ENCODE measurements around the gene CHAT. TPM values are rescaled to one million over a fixed set of nuclear protein-coding genes. Genes with fewer than 3 reads are reported as not detected.

CHAT gene
- polyA plus RNA-seq, 4 donors = not detected

- DNase-seq (ENCODE audit: low read depth in 4 of 4, low spot score in 3 of 4) = no peak
Observed at GRCh38 chr10:49611816-49612512, 1.9 kb upstream of the CHAT start.

GRCh38 chr10:49612513-49613164 lies 1.2 kb upstream of the CHAT start:
- no peak for DNase-seq (ENCODE audit: low read depth in 4 of 4, low spot score in 3 of 4)

- no peak for DNase-seq (ENCODE audit: low read depth in 4 of 4, low spot score in 3 of 4)
Observed at GRCh38 chr10:49613165-49613881, 514 bp upstream of the CHAT start.

GRCh38 chr10:49614242-49615198 lies 683 bp downstream of the CHAT start:
- DNase-seq (ENCODE audit: low read depth in 4 of 4, low spot score in 3 of 4) = no peak

GRCh38 chr10:49615213-49615612 lies 1.4 kb downstream of the CHAT start:
- no peak for DNase-seq (ENCODE audit: low read depth in 4 of 4, low spot score in 3 of 4)

- no peak for DNase-seq (ENCODE audit: low read depth in 4 of 4, low spot score in 3 of 4)
Observed at GRCh38 chr10:49615721-49616120, 1.9 kb downstream of the CHAT start.

- no peak for DNase-seq (ENCODE audit: low read depth in 4 of 4, low spot score in 3 of 4)
Observed at GRCh38 chr10:49616421-49617101, 2.7 kb downstream of the CHAT start.

GRCh38 chr10:49617121-49618020 lies 3.5 kb downstream of the CHAT start:
- DNase-seq (ENCODE audit: low read depth in 4 of 4, low spot score in 3 of 4) = no peak

- DNase-seq (ENCODE audit: low read depth in 4 of 4, low spot score in 3 of 4) = no peak
Observed at GRCh38 chr10:49618821-49619220, 5.0 kb downstream of the CHAT start.

- DNase-seq (ENCODE audit: low read depth in 4 of 4, low spot score in 3 of 4) = no peak
Observed at GRCh38 chr10:49619613-49620012, 5.8 kb downstream of the CHAT start.

- DNase-seq (ENCODE audit: low read depth in 4 of 4, low spot score in 3 of 4) = no peak
Observed at GRCh38 chr10:49620286-49620810, 6.5 kb downstream of the CHAT start.

GRCh38 chr10:49620841-49621378 lies 7.1 kb downstream of the CHAT start:
- no peak for DNase-seq (ENCODE audit: low read depth in 4 of 4, low spot score in 3 of 4)

GRCh38 chr10:49621561-49621960 lies 7.7 kb downstream of the CHAT start:
- DNase-seq (ENCODE audit: low read depth in 4 of 4, low spot score in 3 of 4) = no peak

GRCh38 chr10:49622426-49623425 lies 8.9 kb downstream of the CHAT start:
- DNase-seq (ENCODE audit: low read depth in 4 of 4, low spot score in 3 of 4) = no peak

- no peak for DNase-seq (ENCODE audit: low read depth in 4 of 4, low spot score in 3 of 4)
Observed at GRCh38 chr10:49624629-49625028, 10.8 kb downstream of the CHAT start.

GRCh38 chr10:49625411-49625810 lies 11.6 kb downstream of the CHAT start:
- DNase-seq (ENCODE audit: low read depth in 4 of 4, low spot score in 3 of 4) = no peak

- DNase-seq (ENCODE audit: low read depth in 4 of 4, low spot score in 3 of 4) = no peak
Observed at GRCh38 chr10:49627038-49627437, 13.2 kb downstream of the CHAT start.
